Stimulated activated CD4-positive, alpha-beta T cell treated with anti-CD3 and anti-CD28 coated beads, Interleukin-2, amount 100 ng/mL, for 24 hours (primary cell): ENCODE results near the gene AUTS2.

ENCODE experiments used
- DNase-seq, 2 donors: peaks; one replicate each; pipeline ENCODE4 v3.0.0-alpha.2; 2020

AUTS2 gene

DNA sequence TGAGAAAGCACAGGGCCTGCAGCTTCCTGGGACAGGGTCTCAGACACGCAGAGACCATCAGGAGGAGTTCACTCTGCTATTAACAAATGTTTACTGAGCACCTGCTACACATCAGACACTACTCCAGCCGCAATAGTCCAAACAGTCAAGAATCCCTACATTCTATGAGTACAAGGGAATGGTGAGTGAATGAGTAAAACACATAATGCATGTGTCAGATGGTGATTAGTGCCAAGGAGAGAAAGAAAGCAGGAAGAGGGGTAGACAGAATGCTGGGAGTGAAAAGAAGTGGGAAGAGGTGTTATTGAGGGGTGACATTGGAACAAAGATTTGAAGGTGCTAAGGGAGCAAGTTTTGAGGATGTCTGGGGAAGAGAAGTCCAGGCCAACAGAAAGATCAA, 899.5 kb downstream of the AUTS2 start:
- DNase-seq, result no peak

DNA sequence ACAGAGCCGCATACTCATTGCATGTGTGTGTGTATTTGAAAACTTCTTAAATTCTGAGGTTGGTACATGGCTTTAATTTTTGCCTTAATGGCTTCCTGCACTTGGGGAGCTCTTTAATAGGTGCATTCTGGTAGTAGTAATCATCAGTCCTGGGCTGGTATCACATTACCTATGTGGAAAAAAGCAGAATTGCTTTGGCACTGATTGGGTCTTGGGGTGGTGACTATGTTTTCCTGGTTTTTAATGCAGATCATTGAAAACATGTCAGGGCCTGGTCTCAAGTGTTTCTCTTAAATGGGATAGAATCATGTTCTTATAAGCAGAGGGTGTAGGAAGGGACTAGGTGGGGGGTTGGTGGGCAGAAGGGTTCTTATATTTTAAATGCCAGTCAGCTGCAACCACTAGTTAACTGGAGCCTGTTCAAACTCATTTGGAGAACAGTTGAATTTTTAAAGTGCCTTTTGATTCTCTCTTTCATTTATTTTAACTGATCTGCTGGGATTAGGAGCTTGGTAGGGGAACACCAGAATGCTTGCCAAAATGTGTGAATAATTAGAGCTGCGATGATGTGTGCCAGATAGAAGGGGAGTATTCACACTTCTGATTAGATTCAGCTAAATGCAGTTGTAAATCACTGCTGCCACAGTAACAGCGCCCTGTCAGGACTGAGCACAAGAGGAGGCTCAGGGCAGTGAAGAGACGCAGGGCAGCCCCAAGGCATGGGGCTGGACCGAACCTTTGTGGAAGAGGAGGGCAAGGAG, 900.1 kb downstream of the AUTS2 start:
- no peak for DNase-seq

DNA sequence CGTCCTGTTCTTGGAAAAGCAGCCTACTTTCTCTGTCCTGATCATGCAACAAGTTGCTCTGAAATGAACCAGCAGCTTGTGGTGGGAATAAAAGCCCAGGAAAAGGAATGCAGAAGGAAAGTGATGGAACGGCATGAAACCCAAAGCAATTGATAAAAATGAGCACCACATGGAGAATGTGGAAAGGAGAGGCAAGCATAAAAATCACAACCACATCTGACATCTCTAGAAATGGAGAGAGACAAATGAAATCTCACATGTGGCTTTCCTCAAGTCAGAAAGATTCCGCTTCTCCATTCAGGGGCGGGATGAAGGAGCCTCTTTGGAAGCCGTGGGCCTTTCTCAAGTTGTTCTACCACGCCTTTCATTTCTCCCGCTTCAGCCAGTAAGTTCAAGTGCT, 902.0 kb downstream of the AUTS2 start:
- no peak for DNase-seq

DNA sequence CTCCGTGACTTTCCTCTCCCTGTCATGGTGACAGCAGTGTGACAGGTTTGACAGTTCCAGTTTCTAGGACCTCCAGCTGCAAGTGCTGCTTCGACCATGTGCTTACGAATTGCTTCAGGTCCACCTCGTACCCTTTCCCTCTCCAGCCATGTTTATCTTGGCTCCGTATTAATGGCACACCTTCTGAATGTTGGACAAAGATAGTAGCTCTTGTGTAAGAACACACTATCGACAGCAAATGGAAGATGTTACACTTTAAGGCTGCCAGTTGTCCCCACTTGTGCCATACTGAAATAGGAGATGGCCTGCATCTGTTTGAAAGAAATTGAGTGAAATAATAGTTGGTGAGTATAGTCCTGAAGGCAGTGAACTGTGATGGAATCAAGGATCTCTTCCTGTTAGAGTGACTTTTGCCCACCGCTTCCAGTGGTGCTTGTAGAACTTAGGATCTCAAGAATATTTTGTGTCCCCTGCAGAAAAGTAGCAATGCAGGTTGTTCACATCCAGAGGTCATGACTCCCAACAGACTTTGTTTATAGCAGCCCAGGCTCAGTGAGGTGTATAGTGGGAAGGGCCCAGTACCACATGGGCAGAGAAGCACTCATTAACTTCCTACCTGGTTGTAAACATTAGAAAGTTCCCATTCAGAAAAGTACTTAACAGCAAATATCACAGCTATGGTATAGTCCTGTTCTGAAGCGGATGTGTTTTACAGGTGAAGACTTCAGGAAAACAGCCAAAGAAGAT, 904.0 kb downstream of the AUTS2 start:
- no peak for DNase-seq

DNA sequence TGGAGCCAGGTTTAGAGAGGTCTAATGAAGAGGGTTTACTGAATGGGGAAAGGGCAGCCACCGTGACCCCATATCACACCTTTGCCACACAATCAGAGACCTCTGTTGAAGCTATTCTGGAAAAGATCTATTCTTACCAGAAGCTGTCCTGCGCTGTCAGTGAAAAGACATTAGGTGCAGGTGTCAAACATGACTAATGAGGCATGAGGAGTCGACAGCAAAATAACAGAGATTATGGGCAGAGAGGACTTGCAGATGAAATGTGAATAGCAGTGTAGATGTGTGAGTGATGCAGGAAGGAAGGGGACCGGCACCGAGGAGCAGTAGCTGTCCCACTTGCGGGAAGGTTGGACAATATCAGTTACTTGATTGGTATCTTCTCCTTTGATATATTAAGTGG, 906.0 kb downstream of the AUTS2 start:
- no peak for DNase-seq

DNA sequence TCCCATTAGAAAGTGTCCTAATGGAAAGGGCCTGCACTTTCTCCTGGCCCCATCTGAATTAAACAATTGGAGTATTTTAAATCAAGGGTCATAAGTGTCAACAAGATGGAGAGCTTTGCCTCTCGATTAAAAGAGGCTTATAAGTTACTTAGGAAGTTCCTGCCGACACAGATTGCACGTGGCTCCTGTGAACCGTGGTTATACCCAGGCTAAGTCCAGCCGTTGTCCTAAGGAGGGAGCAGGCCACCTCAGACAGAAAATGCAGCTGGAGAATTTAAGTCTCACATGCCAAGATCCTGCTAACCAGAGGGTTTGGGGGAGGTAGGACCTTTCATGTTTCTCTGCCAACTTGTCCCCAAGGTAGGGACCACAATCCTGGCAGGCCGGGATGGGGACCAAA, 907.2 kb downstream of the AUTS2 start:
- DNase-seq, result no peak

GRCh38 chr7:70505886-70506285, 907.6 kb downstream of the AUTS2 start:
- DNase-seq, result no peak

DNA sequence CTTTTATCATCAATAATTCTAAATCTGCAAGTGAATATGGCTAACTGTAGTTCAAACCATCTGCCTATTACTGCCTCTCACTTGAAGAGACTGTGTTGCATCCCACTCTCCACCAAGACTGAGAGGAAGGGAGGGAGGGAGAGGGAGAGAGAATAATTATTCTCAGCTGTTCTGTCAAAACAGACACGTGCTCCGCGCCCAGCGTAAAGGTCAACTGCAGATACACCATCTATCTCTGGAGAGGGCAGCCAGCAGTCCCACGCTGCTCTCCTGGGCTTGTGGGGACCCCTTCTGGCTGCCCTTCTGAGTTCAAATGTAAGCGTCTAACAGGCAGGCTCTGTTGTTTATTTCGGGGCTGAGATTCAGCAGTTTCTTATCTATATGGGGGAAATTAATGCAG, 908.2 kb downstream of the AUTS2 start:
- DNase-seq, result no peak

DNA sequence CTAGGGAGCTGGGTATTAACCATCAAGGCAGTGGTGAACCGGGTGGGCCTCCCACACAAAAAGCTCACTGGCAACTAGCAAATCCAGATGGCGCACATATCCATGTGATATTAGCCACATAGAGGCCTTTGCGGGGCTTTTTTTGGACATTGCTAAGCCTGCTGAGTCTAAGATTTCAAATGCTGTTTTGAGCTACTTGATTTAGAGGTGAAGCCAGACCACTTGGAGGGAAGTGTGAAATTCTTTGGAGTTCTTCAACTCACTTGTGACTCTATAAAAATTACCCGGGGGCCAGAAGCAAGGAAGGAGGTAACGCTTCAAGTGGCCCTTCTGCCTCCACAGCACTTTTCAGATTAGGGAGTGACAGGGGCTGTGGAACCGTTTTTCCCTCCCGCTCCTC, 913.9 kb downstream of the AUTS2 start:
- DNase-seq, result no peak

GRCh38 chr7:70512761-70513160, 914.5 kb downstream of the AUTS2 start:
- DNase-seq, result no peak

- no peak for DNase-seq
These were observed 922.3 kb downstream of the AUTS2 start for GRCh38 chr7:70520611-70521010.

GRCh38 chr7:70523249-70523988, 925.1 kb downstream of the AUTS2 start:
- DNase-seq, result no peak

GRCh38 chr7:70523989-70524351, 925.7 kb downstream of the AUTS2 start:
- DNase-seq, result no peak

DNA sequence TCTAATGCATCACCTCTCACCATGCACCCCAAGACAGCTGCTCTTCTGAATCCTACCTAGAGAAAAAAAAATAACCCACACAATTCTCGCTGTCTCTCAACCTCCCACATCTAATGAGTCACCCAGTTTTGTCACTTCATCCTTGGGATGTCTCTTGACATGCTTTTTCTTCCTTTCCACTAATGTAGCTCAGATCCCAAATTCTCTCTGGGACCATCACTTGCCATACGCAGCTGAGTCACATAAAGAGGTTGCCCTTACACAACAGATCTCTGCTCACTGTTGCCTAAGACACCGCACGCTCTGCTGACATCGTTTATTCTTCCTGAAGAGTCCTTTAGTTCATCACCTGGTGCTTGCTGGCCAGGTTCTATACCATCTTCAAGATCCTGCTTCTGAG, 927.7 kb downstream of the AUTS2 start:
- DNase-seq, result no peak

DNA sequence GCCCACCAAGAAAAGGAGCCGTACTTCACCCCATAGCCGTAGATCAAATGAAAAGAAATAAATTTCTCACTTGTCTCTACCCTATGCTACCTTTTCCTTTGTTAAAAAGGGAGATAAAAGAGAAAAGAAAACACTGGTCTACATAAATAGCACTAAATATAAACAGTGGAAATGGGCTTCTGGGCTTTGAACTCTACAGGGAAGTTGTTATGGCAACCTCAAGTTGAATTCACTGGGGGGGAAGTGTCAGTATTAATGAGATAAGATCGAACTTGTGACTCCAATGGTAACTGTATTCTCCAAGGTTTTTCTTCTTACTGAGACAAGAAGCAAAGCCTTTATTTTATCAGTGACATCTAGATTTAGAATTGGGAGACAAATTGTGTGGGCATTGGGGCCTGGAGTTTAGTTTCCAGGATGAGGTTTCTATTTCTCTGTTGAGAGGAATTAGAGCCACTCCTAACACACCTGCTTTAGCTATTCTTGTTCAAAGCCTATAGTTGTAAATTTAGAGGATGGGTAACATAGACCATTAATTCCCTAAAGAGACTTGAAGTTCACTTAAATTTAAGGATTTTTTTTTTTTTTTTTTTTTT, 929.3 kb downstream of the AUTS2 start:
- no peak for DNase-seq

- DNase-seq, result no peak
These were observed 931.2 kb downstream of the AUTS2 start for GRCh38 chr7:70529436-70529835.

- no peak for DNase-seq
These were observed 931.8 kb downstream of the AUTS2 start for GRCh38 chr7:70529914-70530585.

DNA sequence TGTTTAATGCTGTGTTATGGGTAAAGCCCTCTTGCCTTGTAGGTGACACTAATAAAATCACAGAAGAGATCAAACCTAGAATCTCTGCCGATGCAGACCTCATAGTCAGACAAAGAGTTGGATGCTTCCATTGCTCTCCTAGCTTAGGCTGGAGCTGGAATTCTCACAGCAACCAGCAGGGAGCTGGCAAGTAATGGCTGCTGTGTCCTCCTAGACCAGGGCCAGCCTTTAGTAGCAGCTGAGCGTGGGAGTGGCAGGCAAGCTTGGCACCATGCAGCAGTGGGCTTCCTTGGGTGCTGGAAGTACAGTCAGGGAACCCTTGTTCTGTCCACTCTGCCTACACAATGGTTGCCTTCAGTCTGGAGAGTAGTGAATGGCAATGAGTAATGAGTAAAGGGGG, 935.3 kb downstream of the AUTS2 start:
- no peak for DNase-seq

DNA sequence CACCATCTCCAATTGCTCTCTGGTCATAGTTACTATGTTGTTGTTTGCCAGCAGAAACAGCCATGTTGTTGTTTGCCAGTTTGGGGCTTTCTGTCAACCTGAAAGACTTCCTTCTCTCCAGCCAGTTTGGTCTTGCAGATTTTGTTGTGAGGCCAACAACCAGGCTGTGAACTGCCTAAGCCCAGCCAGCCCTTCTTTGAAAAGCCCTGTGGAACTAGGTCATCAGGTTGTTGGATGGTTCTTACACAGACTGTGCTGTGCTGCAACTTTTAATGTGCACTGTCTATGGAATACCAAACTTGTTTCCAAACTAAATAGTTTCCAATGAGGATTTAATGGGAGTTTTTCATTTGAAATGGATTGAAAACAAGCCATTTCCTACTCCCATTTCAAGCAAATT, 940.9 kb downstream of the AUTS2 start:
- no peak for DNase-seq

DNA sequence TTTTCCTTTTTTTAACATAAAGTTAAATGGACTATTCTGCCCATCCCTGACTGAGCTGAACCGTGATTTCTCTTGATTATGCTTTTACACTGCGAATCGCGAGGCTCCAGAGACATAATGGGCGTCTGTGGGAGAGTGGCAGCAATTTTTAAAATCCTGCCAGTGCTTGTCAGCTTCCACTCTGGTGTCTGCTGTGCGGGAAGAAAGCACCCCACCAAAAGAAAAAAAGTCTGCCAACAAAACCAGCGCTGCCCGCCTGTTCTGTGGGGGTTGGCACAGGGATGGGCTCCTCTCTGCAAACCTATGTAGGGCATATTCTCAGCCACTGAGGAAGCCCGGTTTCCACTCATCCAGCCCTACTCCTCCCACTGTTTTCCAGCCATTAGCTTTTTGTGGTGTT, 941.3 kb downstream of the AUTS2 start:
- no peak for DNase-seq

- DNase-seq, result no peak
These were observed 942.4 kb downstream of the AUTS2 start for GRCh38 chr7:70540641-70541040.

DNA sequence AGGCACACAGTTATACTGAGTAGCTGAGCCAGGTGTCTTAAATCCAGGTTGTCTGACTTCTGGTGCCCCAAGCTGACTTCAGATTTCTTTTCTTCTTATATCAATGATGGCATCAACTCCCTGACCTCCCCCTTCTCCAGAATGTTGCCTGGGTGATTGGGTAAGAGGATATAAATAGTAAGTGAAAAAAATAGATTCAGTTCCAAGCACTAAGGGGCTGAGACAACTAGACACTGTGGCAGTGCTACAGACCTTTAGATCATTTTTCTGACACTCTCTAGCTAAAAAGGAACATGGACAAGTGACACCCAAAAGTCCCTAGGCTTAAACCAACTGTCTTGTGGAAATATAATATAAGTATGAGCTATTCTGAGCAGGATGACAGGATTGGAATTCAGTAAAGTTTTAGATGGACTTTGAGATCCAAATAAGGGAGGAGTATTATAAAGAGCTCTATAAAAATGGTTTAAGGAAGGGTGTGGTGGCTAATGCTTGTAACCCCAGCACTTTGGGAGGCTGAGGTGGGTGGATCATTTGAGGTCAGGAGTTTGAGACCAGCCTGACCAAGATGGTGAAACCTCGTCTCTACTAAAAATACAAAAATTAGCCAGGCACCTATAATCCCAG, 944.6 kb downstream of the AUTS2 start:
- no peak for DNase-seq

- no peak for DNase-seq
These were observed 945.7 kb downstream of the AUTS2 start for GRCh38 chr7:70544016-70544415.
